HK-2 (cell line): Measurements from ENCODE around the gene PEX7.
"Not testable (repeated sequence)": the region's sequence is repeated elsewhere in the genome, so short reads cannot be mapped to it uniquely, and the experiment has no call there.

ENCODE experiments used
- DNase-seq: peaks from one replicate; pipeline ENCODE4 v3.0.0-alpha.2; 2018; ENCODE audit not compliant: unreplicated experiment

PEX7 gene

DNA sequence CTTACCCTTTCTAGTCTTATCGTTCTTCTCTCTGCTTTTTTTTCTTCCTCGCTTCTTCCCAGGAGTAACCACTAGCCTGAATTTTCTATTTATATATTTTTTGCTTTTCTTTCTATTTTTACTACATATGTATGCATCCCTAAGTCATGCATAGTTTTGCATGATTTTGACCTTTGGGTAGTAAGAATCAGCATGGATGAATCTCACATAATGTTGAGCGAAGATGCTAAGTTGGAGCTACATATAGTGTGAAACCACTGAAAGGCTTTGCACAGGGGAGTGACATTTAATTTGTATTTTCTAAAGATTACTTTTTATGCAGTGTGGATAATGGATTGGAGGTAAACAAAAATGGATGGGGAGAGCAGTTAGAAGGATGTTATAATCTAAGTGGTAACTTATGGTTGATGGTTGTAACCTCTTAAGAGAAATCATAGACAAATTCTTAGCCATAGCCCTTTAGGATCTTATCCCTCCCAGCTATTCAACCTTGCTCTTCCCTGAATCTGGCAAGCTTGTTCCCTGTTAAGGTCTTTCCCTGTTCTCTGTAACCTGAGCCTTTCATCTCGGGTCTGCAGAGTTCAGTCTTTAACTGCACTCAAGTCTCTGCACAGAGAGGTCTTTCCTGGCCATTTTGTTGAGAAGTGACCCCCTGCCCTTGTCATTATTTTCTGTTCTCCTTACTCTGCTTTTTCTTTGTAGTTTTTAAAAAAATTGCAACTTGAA lies 18.0 kb downstream of the PEX7 start:
- DNase-seq = no peak

DNA sequence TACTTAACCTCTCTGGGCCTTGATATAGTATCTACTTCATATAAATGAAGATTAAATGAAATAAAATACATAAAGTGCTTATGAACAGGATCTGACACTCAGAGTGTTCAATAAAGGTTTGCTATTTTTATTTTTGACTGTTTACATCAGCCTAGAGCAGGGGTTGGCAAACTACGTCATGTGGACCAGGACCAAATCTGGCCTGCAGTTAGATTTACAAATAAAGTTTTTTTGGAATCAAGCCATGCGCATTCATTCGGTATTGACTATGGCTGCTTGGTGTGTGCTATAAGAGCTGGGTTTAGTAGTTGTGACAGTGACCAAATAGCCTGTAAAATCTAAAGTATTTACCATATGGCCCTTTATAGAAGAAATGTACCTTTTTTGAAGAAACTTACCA lies 20.8 kb downstream of the PEX7 start:
- DNase-seq = no peak

DNA sequence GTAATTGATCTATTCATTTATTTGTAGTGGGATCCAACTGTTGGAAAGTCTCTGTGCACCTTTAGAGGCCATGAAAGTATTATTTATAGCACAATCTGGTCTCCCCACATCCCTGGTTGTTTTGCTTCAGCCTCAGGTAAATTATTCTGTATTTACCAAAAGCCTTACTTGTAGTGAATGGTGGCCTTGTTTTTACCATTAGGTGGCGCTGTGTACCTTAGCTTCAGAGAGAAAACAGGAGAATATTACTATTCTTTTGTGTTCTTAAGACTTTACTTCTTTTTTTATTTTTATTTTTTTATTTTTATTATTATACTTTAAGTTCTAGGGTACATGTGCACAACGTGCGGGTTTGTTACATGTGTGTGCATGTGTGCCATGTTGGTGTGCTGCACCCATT lies 23.7 kb downstream of the PEX7 start:
- DNase-seq = peak; percentile 29

DNA sequence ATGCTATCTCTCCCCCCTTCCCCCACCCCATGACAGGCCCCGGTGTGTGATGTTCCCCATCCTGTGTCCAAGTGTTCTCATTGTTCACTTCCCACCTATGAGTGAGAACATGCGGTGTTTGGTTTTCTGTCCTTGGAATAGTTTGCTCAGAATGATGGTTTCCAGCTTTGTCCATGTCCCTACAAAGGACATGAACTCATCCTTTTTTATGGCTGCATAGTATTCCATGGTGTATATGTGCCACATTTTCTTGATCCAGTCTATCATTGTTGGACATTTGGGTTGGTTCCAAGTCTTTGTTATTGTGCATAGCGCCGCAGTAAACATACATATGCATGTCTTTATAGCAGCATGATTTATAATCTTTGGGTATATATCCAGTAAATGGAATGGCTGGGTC lies 24.1 kb downstream of the PEX7 start:
- not testable (repeated sequence) for DNase-seq

DNA sequence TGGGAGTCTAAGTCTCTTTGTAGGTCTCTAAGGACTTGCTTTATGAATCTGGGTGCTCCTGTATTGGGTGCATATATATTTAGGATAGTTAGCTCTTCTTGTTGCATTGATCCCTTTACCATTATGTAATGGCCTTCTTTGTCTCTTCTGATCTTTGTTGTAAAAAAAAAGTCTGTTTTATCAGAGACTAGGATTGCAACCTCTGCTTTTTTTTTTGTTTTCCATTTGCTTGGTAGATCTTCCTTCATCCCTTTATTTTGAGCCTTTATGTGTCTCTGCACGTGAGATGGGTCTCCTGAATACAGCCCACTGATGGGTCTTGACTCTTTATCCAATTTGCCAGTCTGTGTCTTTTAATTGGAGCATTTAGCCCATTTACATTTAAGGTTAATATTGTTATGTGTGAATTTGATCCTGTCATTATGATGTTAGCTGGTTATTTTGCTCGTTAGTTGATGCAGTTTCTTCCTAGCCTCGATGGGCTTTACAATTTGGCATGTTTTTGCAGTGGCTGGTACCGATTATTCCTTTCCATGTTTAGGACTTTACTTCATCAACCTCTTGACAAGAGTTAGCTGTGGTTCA lies 27.7 kb downstream of the PEX7 start:
- not testable (repeated sequence) for DNase-seq

DNA sequence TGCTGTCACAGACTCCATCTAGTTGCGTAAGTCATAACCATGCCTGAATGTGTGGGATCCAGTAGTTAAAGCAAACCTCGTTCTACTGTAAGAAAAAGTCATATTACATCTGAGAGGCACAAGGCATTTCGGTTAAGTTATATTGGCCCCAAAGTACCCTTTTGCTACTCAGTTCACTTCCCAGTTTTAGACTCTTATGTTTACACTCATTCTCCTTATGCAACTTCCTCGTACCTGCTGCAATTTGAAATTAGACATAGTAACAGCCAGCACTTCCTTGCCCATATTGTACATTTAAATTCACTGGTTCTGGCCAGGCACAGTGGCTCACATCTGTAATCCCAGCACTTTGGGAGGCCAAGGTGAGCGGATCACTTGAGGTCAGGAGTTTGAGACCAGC lies 37.0 kb downstream of the PEX7 start:
- DNase-seq = no peak

DNA sequence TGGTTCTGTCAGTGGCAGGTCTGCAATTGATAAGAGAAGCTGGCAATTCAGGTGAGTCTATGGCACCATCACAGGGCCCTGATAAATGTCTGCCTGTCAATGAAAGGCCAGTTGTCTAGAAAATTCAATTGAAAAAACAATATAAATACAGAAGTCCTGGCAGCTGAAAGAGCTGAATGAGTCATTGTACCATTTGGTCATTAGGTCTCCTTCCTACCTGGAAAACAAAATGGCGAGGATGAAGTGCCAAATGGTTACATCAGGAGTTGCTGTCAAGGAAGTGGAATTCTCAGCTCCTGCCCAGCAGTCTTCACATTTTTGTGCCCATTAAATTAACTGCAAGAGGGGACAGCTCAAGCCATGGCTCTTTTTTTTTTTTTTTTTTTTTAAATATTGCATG lies 37.7 kb downstream of the PEX7 start:
- no peak for DNase-seq

DNA sequence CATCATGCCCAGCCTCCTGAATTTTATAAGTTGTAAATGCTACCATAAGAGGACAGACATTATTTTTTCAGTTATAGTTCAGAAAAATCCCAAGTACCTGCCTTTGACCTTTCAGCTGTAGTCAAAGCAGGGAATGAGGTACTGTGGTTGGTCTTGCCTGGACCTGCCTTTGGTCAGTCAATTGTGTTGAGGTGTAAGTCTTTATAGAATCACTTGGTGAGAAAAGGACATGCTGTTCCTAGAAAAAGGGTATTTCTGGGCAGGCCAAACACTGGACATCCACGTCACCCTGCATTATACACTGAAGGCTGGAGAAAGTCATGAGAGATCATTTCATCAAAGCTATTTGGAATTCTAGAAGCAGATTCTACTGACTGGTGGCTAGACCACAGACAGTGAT lies 40.3 kb downstream of the PEX7 start:
- no peak for DNase-seq

DNA sequence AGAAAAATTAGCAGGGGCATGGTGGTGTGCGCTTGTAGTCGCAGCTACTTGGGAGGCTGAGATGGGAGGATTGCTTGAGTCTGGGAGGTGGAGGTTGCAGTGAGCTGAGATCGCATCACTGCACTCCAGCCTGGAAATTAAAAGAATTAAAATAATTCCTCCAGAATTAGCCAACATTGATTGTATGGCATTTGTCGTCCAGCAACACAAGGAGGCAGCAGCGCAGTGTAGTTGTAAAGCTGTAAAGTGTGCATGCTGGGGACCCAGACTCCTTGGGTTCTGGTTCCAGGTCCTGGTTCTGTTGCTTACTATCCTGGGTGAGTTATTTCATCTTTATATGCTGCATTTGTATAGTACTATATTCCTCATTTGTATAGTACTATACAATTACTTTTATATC lies 41.4 kb downstream of the PEX7 start:
- no peak for DNase-seq

DNA sequence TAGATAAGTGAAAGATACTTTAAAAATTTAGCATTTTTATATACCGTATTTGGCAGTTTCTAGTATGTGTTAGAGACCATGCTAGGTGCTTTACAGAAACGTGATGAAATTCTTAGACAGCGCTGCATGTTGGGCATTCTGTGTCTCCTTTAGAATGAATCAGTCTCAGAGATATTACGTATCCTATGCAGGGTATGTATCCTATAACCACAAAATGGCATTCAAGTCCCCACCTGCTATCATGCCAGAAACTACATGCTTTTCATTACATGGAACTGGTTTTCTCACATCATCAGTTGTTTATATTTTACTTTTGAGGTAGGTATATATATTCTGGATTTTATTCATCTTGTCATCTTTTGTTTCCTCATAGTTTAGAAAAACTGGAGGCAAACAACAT lies 42.3 kb downstream of the PEX7 start:
- no peak for DNase-seq

DNA sequence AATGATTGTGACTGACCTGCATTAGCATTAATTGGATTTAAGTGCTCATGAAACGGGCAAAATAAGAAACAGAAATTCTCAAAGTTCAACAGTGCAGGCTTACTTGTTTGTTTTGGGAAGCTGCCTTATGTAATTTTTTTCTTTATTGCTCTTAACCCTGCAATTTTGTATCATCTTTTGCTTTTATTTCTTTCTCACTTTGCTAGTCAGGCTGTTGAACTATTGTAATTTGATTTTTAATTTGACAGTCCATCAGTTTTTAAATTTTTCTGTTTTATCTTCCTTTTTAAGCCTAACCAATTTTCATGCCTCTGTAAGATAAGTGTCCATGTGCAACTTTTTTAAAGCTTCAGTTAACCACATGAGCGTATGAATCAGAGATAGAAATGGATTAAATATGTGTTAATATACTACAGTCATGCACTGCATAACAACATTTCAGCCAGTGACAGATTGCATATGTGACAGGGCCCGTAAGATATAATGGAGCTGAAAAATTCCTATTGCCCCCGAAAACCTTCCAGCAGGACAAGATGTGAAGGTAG lies 44.6 kb downstream of the PEX7 start:
- DNase-seq = no peak

DNA sequence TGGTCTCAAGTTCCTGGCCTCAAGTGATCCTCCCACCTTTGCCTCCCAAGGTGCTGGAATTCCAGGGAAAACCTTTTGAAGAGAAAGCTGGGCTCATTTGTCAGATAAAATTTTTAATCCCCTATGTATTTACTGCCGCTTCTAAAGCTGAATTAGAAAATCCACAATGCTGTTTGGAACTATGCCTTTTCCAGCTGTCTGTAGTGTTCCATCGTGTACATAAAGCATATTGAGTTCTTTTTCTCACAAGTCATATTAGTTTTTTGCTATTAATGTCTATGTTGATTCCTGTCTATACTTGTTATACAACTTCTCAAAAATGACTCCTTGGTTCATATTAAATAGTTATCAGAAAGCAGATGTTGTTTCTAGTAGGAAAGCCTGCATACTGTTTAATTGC lies 47.1 kb downstream of the PEX7 start:
- DNase-seq = no peak

DNA sequence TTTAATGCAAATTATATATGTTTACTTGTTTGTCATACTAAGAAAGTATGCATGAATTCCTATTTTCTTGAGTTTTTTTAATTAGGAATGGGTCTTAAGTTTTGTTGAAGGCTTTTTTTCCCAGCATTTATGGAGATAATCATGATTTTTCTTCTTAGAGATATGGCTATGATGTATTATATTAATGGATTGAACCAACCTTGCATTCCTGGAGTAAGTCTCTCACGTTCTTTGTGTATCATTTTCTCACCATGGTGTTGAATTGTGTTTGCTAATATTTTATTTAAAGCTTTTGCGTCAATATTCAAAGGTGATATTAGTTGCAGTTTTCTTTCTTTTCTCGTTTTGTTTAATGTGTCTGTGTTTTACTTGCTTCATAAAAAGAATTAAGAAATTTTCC lies 51.4 kb downstream of the PEX7 start:
- no peak for DNase-seq

DNA sequence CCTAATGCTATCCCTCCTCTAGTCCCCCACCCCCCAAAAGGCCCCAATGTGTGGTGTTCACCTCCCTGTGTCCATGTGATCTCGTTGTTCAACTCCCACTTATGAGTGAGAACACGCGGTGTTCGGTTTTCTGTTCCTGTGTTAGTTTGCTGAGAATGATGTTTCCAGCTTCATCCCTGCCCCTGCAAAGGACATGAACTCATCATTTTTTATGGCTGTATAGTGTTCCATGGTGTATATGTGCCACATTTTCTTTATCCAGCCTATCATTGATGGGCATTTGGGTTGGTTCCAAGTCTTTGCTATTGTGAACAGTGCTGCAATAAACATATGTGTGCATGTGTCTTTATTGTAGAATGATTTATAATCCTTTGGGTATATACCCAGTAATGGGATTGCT lies 54.1 kb downstream of the PEX7 start:
- not testable (repeated sequence) for DNase-seq

DNA sequence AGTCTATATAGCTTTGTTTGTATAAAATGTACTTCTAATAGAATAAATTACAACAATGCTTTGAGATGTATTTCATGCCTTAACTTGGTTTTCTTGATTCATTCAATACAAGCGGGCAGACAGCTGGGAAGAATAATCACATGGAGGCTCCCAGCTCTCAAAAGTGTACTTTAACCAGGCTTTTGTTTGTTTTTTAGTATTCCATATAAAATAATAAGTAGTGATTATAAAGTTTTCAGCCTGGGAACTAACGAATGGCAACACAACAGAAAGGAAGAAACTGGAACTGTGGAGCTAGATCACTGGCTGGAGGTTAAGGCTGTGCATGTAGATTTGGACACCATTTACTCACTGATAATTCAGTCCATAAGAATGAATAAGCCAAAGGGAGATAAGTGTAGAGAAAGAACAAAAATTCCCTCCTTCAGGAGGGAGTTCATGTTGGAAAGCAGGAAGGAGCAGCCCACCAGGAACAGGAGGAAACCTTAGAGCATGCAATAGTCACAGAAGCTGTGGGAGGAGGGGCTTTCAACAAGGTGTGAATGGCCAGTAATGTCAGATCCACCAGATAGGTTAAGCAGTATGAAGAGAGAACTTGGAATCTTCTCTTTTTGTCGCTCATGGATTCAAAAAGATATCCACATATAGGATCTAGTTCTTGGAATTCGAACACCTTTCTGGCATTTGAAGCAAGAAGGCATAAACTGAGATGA lies 58.5 kb downstream of the PEX7 start:
- no peak for DNase-seq

DNA sequence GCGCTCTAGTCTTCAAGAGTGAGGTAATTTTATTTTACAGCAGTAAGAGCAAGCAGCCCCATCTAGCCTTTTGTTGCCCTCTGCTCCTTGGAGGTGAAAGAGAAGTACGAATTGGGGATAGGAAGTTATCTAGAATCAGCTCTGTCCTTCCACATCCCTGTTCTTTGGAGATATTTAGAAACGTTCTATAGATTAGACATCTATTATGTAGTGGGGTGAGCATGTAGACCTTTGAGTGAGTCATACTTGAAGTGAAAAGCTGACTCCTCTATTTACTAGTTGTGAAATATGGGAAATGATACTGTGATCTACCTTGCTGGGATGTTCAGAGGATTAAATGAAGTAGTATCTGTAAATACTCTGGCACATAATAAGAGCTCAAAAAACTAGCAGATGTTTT lies 63.7 kb downstream of the PEX7 start:
- DNase-seq = no peak

DNA sequence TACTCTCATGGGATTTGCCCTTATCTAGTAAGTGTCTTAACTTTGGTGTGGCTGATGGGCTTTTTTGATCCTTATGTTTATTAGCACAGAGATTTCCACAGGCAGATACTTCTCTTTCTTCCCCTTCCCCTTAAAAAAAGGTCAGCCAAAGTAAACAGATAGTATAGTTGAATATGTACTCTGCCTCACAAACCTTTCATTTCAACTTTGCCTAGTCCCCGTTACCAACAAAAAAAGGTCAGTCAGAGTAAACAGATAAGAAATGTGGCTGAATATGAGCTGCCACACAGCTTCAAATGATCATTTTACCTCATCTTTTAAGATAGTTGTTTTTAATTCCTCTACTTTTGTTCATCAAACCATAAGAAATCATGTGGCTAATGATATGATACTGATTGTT lies 65.6 kb downstream of the PEX7 start:
- no peak for DNase-seq

DNA sequence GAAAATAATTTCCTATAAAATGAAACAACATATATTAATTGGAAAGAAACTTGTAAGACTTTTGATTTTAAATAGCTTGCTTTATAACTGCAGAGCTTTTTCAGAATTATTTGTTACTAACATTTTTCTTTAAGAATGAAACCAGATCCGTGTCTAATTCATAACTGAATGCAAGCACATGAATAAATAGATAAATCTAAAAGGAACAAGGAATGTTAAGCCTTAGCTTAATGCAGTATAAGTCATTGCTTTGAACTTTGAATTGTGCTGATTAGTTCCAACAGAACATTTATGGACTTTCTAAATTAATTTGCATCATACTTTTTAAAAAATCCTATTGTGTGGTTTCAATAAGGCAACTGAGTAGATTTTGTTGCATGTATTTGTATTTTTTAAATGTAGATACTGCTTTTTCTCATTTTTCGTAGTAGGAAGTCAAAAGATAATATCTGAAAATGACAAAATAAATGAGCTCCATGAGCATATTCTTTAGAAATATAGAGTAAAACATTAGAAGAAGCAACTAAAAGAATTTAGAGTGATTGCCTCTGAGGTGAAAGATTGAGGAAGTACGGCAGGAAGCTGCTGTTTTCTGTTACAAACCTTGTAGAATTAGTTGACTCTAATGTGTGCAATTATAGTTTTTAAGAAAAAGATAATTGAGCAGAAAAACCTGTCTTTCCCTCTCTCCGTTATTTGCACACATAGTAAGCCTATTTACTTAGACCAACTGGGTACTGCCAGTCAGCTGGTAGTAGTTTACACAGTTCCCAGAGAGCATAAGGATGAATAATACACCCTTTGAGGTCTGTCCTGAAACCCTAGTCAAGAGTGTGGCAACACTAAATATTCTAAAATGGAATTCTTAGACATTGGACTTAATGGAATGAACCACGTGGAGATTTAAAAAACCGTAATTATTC lies 67.1 kb downstream of the PEX7 start:
- no peak for DNase-seq

DNA sequence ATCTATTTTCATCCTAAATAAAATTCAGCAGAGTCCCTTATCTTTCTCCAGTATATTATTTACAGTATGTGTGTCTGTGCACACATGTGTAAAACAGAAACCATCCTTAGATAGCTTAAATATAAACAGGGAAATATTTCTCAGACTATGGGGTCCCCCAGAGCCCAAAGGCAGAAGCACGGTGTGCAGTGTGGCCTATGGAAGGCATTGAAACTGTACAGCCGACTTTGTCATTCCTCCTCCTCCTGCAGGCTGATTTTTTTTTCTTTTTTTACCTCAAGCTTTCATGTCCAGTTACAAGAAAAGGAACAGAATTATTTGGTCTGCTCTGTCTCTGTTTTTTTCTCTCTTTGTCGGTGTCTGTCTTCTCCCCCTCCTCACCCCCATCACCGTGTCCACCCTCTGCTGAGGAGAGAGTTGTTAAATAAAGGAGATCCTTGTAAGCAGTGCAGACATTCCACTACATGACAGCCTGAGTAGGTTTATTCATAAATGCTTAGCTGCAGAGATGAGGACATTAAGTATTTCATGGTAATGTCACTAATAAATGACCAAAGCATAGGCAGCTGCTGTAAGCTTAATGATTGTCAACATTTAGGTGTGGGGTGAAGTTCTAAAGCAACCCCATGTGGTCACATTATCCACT lies 67.9 kb downstream of the PEX7 start:
- DNase-seq = no peak

DNA sequence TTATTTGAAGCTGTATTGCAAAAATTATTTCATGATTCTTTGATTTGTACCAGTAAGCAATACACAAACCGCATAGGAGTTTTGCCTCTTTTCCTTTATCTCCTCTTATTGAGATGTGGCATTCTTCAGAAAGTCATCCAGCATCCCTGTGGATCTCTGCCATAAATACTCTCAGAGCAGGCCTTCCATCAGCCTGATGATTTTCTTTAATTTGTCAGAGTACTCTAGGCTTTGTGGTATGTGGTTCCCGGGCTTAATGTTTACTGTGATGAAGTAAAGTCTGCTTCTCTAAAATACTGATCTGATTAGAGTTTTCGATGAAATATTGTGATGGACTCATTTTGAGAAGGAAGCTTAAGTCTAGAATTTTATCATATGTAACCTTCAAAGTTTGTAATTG lies 68.6 kb downstream of the PEX7 start:
- DNase-seq = no peak

DNA sequence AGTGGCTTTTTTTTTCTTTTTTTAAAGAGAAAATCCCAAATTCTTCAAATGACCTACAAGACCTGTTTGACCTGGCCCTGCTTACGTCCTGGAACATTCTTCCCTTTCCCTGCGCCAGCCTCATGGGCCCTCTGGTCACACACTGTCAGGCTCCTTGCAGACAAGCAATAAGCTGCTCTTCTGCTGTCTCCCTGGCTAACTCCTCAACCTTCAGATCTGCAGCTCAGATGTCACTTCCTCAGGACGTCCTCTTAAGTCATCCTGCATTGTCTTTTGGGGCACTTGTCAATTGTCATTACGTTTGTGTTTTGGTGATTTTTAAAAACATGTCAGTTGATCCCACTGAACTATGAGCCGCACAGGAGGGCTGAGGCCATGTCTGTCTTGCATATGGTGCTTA lies 70.8 kb downstream of the PEX7 start:
- no peak for DNase-seq
